ENCODE results near the gene ENTPD7. TPM values are rescaled to one million over a fixed set of nuclear protein-coding genes. Genes with fewer than 3 reads are reported as not detected.

ENTPD7 gene
- polyA plus RNA-seq, 1 donor from 2014 or later, result 4.1 TPM

GRCh38 chr10:99620711-99621453 lies 38.4 kb upstream of the ENTPD7 start:
- Histone ChIP-seq H2AFZ (ENCODE audit: low read depth, low read length) (peak overlapping the region; percentile 97), H3K4me3 (ENCODE audit: low read length) (peak overlapping the region; percentile 84), H3F3A (ENCODE audit: insufficient read depth, low read length, poor library complexity, severe bottlenecking) (no peaks in the 10 kb centered on the region), H3K9ac (ENCODE audit: low read length) (peak overlapping the region; percentile 90), H3K27ac (ENCODE audit: low read length) (peak overlapping the region; percentile 85), H3K79me2 (replicated peaks; ENCODE audit: insufficient read depth, low read length) (peaks cover 27% of the 10 kb centered on the region), H3K27me3 (ENCODE audit: insufficient read depth, low read depth, low read length) (no peaks in the 10 kb centered on the region), H3K9me2 (ENCODE audit: insufficient read depth, low read length) (no peaks in the 10 kb centered on the region), H4K20me1 (ENCODE audit: insufficient read depth) (no peaks in the 10 kb centered on the region), H3K36me3 (ENCODE audit: insufficient read depth, low read length) (no peaks in the 10 kb centered on the region), H3K4me2 (ENCODE audit: low read length) (peak overlapping the region; percentile 88), H3K9me3 (ENCODE audit: low read length) (no peaks in the 10 kb centered on the region)
- TF ChIP-seq TAF1 (IDR thresholded peaks at IDR 0.05; ENCODE audit: low read depth) (peak; percentile 31), EP300 (conservative IDR thresholded peaks at IDR 0.05; ENCODE audit: poor library complexity, severe bottlenecking) (peak; percentile 64), SMC3 (conservative IDR thresholded peaks at IDR 0.05; ENCODE audit: poor library complexity) (peak; percentile 14), EZH2 (IDR thresholded peaks at IDR 0.05; ENCODE audit: borderline replicate concordance, insufficient read depth, low read length, poor library complexity, severe bottlenecking) (no peak), RAD21 (conservative IDR thresholded peaks at IDR 0.05) (peak; percentile 19), POLR2AphosphoS5 (IDR thresholded peaks at IDR 0.05) (peak; percentile 89), MXI1 (conservative IDR thresholded peaks at IDR 0.05; ENCODE audit: poor library complexity, severe bottlenecking) (peak; percentile 86)
- TF ChIP-seq, protein P1, sequence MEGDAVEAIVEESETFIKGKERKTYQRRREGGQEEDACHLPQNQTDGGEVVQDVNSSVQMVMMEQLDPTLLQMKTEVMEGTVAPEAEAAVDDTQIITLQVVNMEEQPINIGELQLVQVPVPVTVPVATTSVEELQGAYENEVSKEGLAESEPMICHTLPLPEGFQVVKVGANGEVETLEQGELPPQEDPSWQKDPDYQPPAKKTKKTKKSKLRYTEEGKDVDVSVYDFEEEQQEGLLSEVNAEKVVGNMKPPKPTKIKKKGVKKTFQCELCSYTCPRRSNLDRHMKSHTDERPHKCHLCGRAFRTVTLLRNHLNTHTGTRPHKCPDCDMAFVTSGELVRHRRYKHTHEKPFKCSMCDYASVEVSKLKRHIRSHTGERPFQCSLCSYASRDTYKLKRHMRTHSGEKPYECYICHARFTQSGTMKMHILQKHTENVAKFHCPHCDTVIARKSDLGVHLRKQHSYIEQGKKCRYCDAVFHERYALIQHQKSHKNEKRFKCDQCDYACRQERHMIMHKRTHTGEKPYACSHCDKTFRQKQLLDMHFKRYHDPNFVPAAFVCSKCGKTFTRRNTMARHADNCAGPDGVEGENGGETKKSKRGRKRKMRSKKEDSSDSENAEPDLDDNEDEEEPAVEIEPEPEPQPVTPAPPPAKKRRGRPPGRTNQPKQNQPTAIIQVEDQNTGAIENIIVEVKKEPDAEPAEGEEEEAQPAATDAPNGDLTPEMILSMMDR (IDR thresholded peaks at IDR 0.05; ENCODE audit: poor library complexity, severe bottlenecking), result no peak
- TF ChIP-seq, protein P2, sequence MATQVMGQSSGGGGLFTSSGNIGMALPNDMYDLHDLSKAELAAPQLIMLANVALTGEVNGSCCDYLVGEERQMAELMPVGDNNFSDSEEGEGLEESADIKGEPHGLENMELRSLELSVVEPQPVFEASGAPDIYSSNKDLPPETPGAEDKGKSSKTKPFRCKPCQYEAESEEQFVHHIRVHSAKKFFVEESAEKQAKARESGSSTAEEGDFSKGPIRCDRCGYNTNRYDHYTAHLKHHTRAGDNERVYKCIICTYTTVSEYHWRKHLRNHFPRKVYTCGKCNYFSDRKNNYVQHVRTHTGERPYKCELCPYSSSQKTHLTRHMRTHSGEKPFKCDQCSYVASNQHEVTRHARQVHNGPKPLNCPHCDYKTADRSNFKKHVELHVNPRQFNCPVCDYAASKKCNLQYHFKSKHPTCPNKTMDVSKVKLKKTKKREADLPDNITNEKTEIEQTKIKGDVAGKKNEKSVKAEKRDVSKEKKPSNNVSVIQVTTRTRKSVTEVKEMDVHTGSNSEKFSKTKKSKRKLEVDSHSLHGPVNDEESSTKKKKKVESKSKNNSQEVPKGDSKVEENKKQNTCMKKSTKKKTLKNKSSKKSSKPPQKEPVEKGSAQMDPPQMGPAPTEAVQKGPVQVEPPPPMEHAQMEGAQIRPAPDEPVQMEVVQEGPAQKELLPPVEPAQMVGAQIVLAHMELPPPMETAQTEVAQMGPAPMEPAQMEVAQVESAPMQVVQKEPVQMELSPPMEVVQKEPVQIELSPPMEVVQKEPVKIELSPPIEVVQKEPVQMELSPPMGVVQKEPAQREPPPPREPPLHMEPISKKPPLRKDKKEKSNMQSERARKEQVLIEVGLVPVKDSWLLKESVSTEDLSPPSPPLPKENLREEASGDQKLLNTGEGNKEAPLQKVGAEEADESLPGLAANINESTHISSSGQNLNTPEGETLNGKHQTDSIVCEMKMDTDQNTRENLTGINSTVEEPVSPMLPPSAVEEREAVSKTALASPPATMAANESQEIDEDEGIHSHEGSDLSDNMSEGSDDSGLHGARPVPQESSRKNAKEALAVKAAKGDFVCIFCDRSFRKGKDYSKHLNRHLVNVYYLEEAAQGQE (IDR thresholded peaks at IDR 0.05; ENCODE audit: borderline replicate concordance), result peak; percentile 66

DNA sequence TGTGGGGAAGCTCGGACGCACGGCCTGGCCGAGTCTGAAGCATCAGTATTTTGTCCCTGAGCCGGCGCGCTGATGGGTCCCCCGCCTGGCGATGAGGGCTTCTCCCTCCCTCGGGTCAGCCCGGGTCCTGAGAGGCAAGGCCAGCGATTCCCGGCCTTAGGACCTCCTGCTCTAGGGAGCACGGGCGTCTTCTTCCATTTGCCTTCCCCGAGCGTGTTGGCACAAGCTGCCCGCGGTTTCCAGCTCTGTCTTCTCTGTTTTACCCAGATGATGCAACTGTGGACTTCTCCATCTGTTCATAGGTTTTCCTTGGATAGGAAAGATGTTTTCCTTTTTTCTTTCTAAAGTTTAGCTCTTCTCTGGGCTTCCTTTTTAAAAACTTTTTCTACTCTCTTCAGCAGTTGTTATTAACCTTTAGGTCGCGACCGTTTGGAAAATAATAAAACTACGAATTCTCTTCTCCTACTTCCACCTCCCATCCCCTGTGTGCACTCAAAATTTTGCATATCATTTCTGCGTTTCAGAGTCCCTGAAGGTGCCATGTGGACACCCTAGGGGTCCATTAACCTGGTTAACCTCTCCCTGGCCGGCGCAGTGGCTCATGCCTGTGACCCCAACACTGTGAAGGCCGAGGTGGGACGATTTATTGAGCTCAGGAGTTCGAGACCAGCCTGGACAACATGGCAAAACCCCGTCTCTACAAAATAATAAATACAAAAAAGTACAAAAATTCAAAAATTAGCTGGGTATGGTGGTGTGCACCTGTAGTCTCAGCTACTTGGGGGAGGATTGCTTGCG lies 37.7 kb upstream of the ENTPD7 start:
- Histone ChIP-seq H3K79me2 (replicated peaks; ENCODE audit: insufficient read depth, low read length) (peaks cover 21% of the 10 kb centered on the region), H3K27me3 (ENCODE audit: insufficient read depth, low read depth, low read length) (no peaks in the 10 kb centered on the region), H3K9me3 (ENCODE audit: low read length) (no peaks in the 10 kb centered on the region), H3K4me2 (ENCODE audit: low read length) (peak overlapping the region; percentile 88), H2AFZ (ENCODE audit: low read depth, low read length) (peak overlapping the region; percentile 97), H4K20me1 (ENCODE audit: insufficient read depth) (no peaks in the 10 kb centered on the region), H3K27ac (ENCODE audit: low read length) (peak overlapping the region; percentile 85), H3K9ac (ENCODE audit: low read length) (peak overlapping the region; percentile 90), H3K36me3 (ENCODE audit: insufficient read depth, low read length) (no peaks in the 10 kb centered on the region), H3F3A (ENCODE audit: insufficient read depth, low read length, poor library complexity, severe bottlenecking) (no peaks in the 10 kb centered on the region), H3K9me2 (ENCODE audit: insufficient read depth, low read length) (no peaks in the 10 kb centered on the region), H3K4me3 (ENCODE audit: low read length) (peak overlapping the region; percentile 84)
- TF ChIP-seq TAF1 (IDR thresholded peaks at IDR 0.05; ENCODE audit: low read depth) (no peak), RAD21 (conservative IDR thresholded peaks at IDR 0.05) (no peak), SMC3 (conservative IDR thresholded peaks at IDR 0.05; ENCODE audit: poor library complexity) (no peak), MXI1 (conservative IDR thresholded peaks at IDR 0.05; ENCODE audit: poor library complexity, severe bottlenecking) (no peak), EP300 (conservative IDR thresholded peaks at IDR 0.05; ENCODE audit: poor library complexity, severe bottlenecking) (no peak), EZH2 (IDR thresholded peaks at IDR 0.05; ENCODE audit: borderline replicate concordance, insufficient read depth, low read length, poor library complexity, severe bottlenecking) (no peak), POLR2AphosphoS5 (IDR thresholded peaks at IDR 0.05) (no peak)
- TF ChIP-seq, protein P2 (IDR thresholded peaks at IDR 0.05; ENCODE audit: borderline replicate concordance), result no peak
- TF ChIP-seq, protein P1 (IDR thresholded peaks at IDR 0.05; ENCODE audit: poor library complexity, severe bottlenecking), result no peak

Measured in neural cell (in vitro differentiated cells).